Parathyroid adenoma (tissue), 2 donors: Measurements from ENCODE around the gene FAM131C.

Experiments used
- H2AFZ ChIP-seq: fragments of 300-600 bp; sonication (generic); one replicate; pipeline ENCODE4 v1.7.0; 2017; ENCODE audit warnings: antibody characterized with exemption, mild to moderate bottlenecking
- H3K27ac ChIP-seq: fragments of 300-600 bp; sonication (generic); one replicate; pipeline ENCODE4 v1.7.0; 2017
- H3K27me3 ChIP-seq: fragments of 300-600 bp; sonication (generic); one replicate; pipeline ENCODE4 v1.7.0; 2017; ENCODE audit warnings: low read length; ENCODE audit not compliant: control insufficient read depth, insufficient read depth
- H3K36me3 ChIP-seq: fragments of 300-600 bp; sonication (generic); one replicate; pipeline ENCODE4 v1.7.0; 2017; ENCODE audit warnings: low read length; ENCODE audit not compliant: control insufficient read depth, insufficient read depth
- H3K4me1 ChIP-seq: fragments of 300-600 bp; sonication (generic); one replicate; pipeline ENCODE4 v1.7.0; 2017; ENCODE audit warnings: control low read depth
- H3K4me2 ChIP-seq: fragments of 300-600 bp; sonication (generic); one replicate; pipeline ENCODE4 v1.7.0; 2017; ENCODE audit warnings: low read length
- H3K4me3 ChIP-seq: fragments of 300-600 bp; sonication (generic); one replicate; pipeline ENCODE4 v1.7.0; 2017; ENCODE audit warnings: low read depth, low read length
- H3K79me2 ChIP-seq: fragments of 300-600 bp; sonication (generic); one replicate; pipeline ENCODE4 v1.7.0; 2017; ENCODE audit warnings: control low read depth
- H3K9ac ChIP-seq: fragments of 300-600 bp; sonication (generic); one replicate; pipeline ENCODE4 v1.7.0; 2017; ENCODE audit warnings: mild to moderate bottlenecking
- H3K9me3 ChIP-seq: fragments of 300-600 bp; sonication (generic); one replicate; pipeline ENCODE4 v1.7.0; 2017; ENCODE audit warnings: low read length; ENCODE audit not compliant: control insufficient read depth
- TF ChIP-seq, protein P1 (sequence below): fragments of 300-600 bp; sonication (generic); IDR thresholded peaks from one replicate; pipeline ENCODE4 v1.7.0; 2017; ENCODE audit warnings: antibody characterized with exemption, mild to moderate bottlenecking
- donor health status: primary hyperparathyroidism.

The FAM131C gene

DNA sequence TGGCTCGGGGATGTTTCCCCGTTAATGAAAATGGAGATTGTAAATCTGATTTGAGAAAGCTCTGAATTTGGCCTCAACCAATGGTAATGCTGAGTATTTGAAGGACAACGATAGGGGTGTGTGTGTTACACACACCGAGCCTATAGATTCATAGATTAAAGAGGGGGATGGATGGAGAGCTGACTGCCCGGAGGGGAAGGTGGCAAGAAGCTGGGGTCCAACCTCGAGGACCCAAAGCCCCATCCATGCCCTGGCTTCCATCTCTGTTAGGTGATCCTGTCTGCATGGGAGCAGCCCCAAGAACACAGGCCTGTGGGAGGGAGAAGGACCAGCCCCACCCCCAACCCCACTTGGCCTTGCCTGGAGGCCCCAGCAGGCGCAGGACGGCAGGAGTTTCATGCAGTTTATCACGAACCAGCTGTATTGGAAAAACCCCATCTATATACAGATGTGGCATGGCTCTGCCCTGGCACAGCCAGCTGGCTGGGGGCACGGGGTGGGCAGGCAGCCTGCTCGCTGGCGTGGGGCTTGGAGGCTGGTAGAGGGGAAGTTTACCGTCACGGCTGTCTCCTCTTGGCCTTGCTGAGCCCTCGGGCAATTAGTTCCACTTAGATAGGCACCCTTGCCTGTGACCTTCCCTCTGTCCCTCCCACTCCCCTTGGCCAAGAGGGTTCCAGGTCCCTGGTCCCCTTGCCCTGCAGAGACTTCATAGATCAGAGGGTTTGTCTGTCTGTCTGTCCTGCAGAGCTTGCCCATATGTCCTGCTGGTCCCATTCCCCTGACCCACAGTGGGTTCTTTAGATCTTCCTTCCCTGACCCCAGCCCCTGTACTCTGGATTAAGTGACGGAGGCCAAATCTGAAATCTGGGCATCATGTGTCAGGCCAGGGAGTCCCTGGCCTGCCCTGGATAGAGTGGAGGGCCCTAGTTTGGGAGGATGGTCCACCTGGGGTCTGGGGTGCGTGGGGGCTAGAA lies 58.7 kb downstream of the FAM131C start:
- Histone ChIP-seq H3K4me1 (peaks cover 38% of the 10 kb centered on the region), H3K79me2 (no peaks in the 10 kb centered on the region), H3K27me3 (no peaks in the 10 kb centered on the region), H3K27ac (peak overlapping the region; percentile 99), H3K4me2 (peak overlapping the region; percentile 99), H2AFZ (no peak overlapping the region), H3K4me3 (peak overlapping the region; percentile 92), H3K36me3 (no peaks in the 10 kb centered on the region), H3K9me3 (no peaks in the 10 kb centered on the region), H3K9ac (no peak overlapping the region)
- TF ChIP-seq, protein P1, sequence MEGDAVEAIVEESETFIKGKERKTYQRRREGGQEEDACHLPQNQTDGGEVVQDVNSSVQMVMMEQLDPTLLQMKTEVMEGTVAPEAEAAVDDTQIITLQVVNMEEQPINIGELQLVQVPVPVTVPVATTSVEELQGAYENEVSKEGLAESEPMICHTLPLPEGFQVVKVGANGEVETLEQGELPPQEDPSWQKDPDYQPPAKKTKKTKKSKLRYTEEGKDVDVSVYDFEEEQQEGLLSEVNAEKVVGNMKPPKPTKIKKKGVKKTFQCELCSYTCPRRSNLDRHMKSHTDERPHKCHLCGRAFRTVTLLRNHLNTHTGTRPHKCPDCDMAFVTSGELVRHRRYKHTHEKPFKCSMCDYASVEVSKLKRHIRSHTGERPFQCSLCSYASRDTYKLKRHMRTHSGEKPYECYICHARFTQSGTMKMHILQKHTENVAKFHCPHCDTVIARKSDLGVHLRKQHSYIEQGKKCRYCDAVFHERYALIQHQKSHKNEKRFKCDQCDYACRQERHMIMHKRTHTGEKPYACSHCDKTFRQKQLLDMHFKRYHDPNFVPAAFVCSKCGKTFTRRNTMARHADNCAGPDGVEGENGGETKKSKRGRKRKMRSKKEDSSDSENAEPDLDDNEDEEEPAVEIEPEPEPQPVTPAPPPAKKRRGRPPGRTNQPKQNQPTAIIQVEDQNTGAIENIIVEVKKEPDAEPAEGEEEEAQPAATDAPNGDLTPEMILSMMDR = no peak

GRCh38 chr1:16013908-16014258 lies 59.6 kb downstream of the FAM131C start:
- Histone ChIP-seq H3K27ac (peak overlapping the region; percentile 99), H3K27me3 (no peaks in the 10 kb centered on the region), H3K9ac (no peak overlapping the region), H3K9me3 (no peaks in the 10 kb centered on the region), H3K79me2 (no peaks in the 10 kb centered on the region), H3K4me2 (peak overlapping the region; percentile 99), H3K4me1 (peaks cover 32% of the 10 kb centered on the region), H3K36me3 (no peaks in the 10 kb centered on the region), H3K4me3 (peak overlapping the region; percentile 92), H2AFZ (no peak overlapping the region)
- TF ChIP-seq, protein P1 = no peak

GRCh38 chr1:16013220-16013907 lies 60.1 kb downstream of the FAM131C start:
- TF ChIP-seq, protein P1 = no peak
- H3K4me2 ChIP-seq = peak overlapping the region; percentile 99
- no peaks in the 10 kb centered on the region for H3K36me3 ChIP-seq
- H3K27me3 ChIP-seq = no peaks in the 10 kb centered on the region
- peak overlapping the region; percentile 99 for H3K27ac ChIP-seq
- H3K79me2 ChIP-seq = no peaks in the 10 kb centered on the region
- H3K9me3 ChIP-seq = no peaks in the 10 kb centered on the region
- H3K4me3 ChIP-seq = peak overlapping the region; percentile 92
- H3K9ac ChIP-seq = peak overlapping the region; percentile 31
- H2AFZ ChIP-seq = peak overlapping the region; percentile 53
- H3K4me1 ChIP-seq = peaks cover 27% of the 10 kb centered on the region

- peak overlapping the region; percentile 92 for H3K4me3 ChIP-seq
- H3K36me3 ChIP-seq = no peaks in the 10 kb centered on the region
- H3K9me3 ChIP-seq = no peaks in the 10 kb centered on the region
- H3K27ac ChIP-seq = peak overlapping the region; percentile 99
- H3K79me2 ChIP-seq = no peaks in the 10 kb centered on the region
- peaks cover 22% of the 10 kb centered on the region for H3K4me1 ChIP-seq
- no peaks in the 10 kb centered on the region for H3K27me3 ChIP-seq
- H2AFZ ChIP-seq = peak overlapping the region; percentile 53
- TF ChIP-seq, protein P1 = peak; percentile 19
- peak overlapping the region; percentile 99 for H3K4me2 ChIP-seq
- H3K9ac ChIP-seq = peak overlapping the region; percentile 31
Measured at GRCh38 chr1:16012590-16013219, 60.7 kb downstream of the FAM131C start.
